K562 (cell line): ENCODE data around the gene OTX2. TPM values are rescaled to one million over a fixed set of nuclear protein-coding genes. Genes with fewer than 3 reads are reported as not detected.

ENCODE experiments used
- ATAC-seq: fragments of 200-7000 bp; cut with Tn5 transposase; 3 replicates; pipeline ENCODE4 v1.9.1; 2020; ENCODE audit warnings: moderate library complexity
- BruUV-seq: library from RNA; stranded (reverse); fragments of 400-500 nt; replicated peaks from 2 replicates; lab custom pipeline; 2021; lab: Mats Ljungman, UMichigan
- CTCF ChIA-PET: fragments of 300-600 bp; formaldehyde crosslinking; extraction: SDS; loops from one replicate; lab custom pipeline; 2021; ENCODE audit warnings: low intra/inter-chr PET ratio; lab: Yijun Ruan, JAX
- POLR2A ChIA-PET: fragments of 300-600, 350-650 bp; sonication (Branson Sonifier 250); formaldehyde crosslinking; extraction: SDS; loops from one replicate; lab custom pipeline; 2021; ENCODE audit warnings: antibody characterized with exemption, inconsistent platforms; lab: Yijun Ruan, JAX
- DNase-seq, 4 experiments: peaks; one replicate each; pipeline versions ENCODE4 v3.0.0 to v3.0.0-alpha.2; 2011 to 2018; ENCODE audit warnings: low spot score in 3 of 4, mixed read lengths in 3 of 4; ENCODE audit errors: extremely low read depth in 1 of 4
- FAIRE-seq: peaks from 2 replicates; lab custom pipeline; 2011; peaks lifted over from hg19 to GRCh38; lab: Jason Lieb, UNC
- H2AFZ ChIP-seq: 2 replicates; pipeline ENCODE4 v1.6.0; 2011; ENCODE audit warnings: low read depth, low read length, control low read depth, inconsistent platforms
- H3K27ac ChIP-seq: fragments of 200-600 bp; 3 replicates; pipeline ENCODE4 v1.8.0; 2011; ENCODE audit warnings: low read depth, mild to moderate bottlenecking, control low read depth, inconsistent platforms, low read length, moderate library complexity, mixed read lengths; ENCODE audit errors: extremely low read depth
- H3K27me3 ChIP-seq, 2 experiments: fragments of 300-600 bp in 1 of 2; 2 replicates in 1 of 2; 3 replicates in 1 of 2; pipeline versions ENCODE4 v1.6.0 to v1.8.0; 2011; ENCODE audit warnings: inconsistent platforms in 2 of 2, low read length in 2 of 2, mild to moderate bottlenecking in 1 of 2, mixed read lengths in 1 of 2, moderate library complexity in 1 of 2; ENCODE audit not compliant: control insufficient read depth in 2 of 2, insufficient read depth in 2 of 2
- H3K36me3 ChIP-seq: fragments of 300-600 bp; 3 replicates; pipeline ENCODE4 v1.8.0; 2011; ENCODE audit warnings: mild to moderate bottlenecking, low read length, inconsistent platforms; ENCODE audit not compliant: control insufficient read depth, insufficient read depth
- H3K4me1 ChIP-seq, 2 experiments: fragments of 200-600 bp in 1 of 2; replicated peaks in 1 of 2; 2 replicates in 1 of 2; 3 replicates in 1 of 2; pipeline versions ENCODE4 v1.5.1 to v1.8.0; 2011; ENCODE audit warnings: inconsistent platforms in 2 of 2, low read length in 2 of 2, mild to moderate bottlenecking in 1 of 2, mixed read lengths in 1 of 2, moderate library complexity in 1 of 2; ENCODE audit not compliant: control insufficient read depth in 2 of 2, insufficient read depth in 2 of 2
- H3K4me2 ChIP-seq: 2 replicates; pipeline ENCODE4 v1.6.1; 2011; ENCODE audit warnings: low read length, control low read depth, inconsistent platforms, mixed read lengths; ENCODE audit not compliant: insufficient read depth
- H3K4me3 ChIP-seq: fragments of 200-600 bp; sonication (generic), shearing (Covaris generic); 2 replicates; pipeline ENCODE4 v1.5.1; 2016; ENCODE audit warnings: control low read depth, inconsistent platforms
- H3K79me2 ChIP-seq: fragments of 200-600 bp; 3 replicates; pipeline ENCODE4 v1.8.0; 2011; ENCODE audit warnings: low read length, inconsistent platforms; ENCODE audit not compliant: control insufficient read depth, insufficient read depth
- H3K9ac ChIP-seq, 2 experiments: 2 replicates each; pipeline versions ENCODE4 v1.6.0 to v1.6.1; 2011; ENCODE audit warnings: low read depth in 2 of 2, low read length in 2 of 2, control low read depth in 1 of 2, inconsistent platforms in 1 of 2, mild to moderate bottlenecking in 1 of 2, mixed read lengths in 1 of 2; ENCODE audit not compliant: insufficient read depth in 1 of 2
- H3K9me1 ChIP-seq: one replicate; pipeline ENCODE4 v1.6.0; 2011; ENCODE audit warnings: inconsistent platforms, mild to moderate bottlenecking, low read length, moderate library complexity; ENCODE audit not compliant: control insufficient read depth, insufficient read depth
- H3K9me3 ChIP-seq: replicated peaks from 2 replicates; pipeline ENCODE4 v1.5.1; 2011; ENCODE audit warnings: low read depth, low read length, inconsistent platforms; ENCODE audit not compliant: control insufficient read depth, insufficient read depth
- H4K20me1 ChIP-seq: replicated peaks from 2 replicates; pipeline ENCODE4 v1.6.1; 2011; ENCODE audit warnings: low read length, inconsistent platforms, mixed read lengths; ENCODE audit not compliant: control insufficient read depth, insufficient read depth
- ARID3A ChIP-seq: IDR thresholded peaks from 2 replicates; pipeline ENCODE4 v1.6.1; 2012; ENCODE audit warnings: low read depth, low read length, improper control_type of control experiment, borderline replicate concordance
- ASH1L ChIP-seq: fragments of 450-650 bp; IDR thresholded peaks from 2 replicates; pipeline ENCODE4 v1.6.1; 2018; ENCODE audit warnings: borderline replicate concordance, mild to moderate bottlenecking, low read depth; ENCODE audit not compliant: partially characterized antibody
- CBX8 ChIP-seq: fragments of 200-600 bp; sonication (generic); IDR thresholded peaks from 2 replicates; pipeline ENCODE4 v1.6.1; 2012; ENCODE audit warnings: borderline replicate concordance, mixed run types, low read depth, mild to moderate bottlenecking, moderate library complexity, mixed read lengths, low read length, control low read depth, inconsistent platforms; ENCODE audit not compliant: poor library complexity, severe bottlenecking; ENCODE audit errors: extremely low read depth
- CGGBP1 ChIP-seq: fragments of 250-450 bp; sonication (Bioruptor Pico); IDR thresholded peaks from 2 replicates; pipeline ENCODE4 v1.9.0; 2021; ENCODE audit warnings: mild to moderate bottlenecking
- CREM ChIP-seq: IDR thresholded peaks from 2 replicates; pipeline ENCODE4 v1.6.1; 2014; ENCODE audit warnings: antibody characterized with exemption, low read depth
- DIDO1 ChIP-seq: fragments of 450-650 bp; IDR thresholded peaks from 2 replicates; pipeline ENCODE4 v1.6.1; 2016; ENCODE audit warnings: low read depth, missing biosample characterization, missing genetic modification characterization
- E2F4 ChIP-seq: sonication (generic); formaldehyde crosslinking; IDR thresholded peaks from 2 replicates; pipeline ENCODE4 v1.8.0; 2022; ENCODE audit warnings: mild to moderate bottlenecking, low read depth, missing genetic modification reagents
- FOS ChIP-seq: IDR thresholded peaks from 3 replicates; pipeline ENCODE4 v1.6.1; 2011; ENCODE audit not compliant: insufficient read length; ENCODE audit errors: extremely low read depth
- IFI16 ChIP-seq: fragments of 250-450 bp; sonication (Bioruptor Pico); IDR thresholded peaks from 2 replicates; pipeline ENCODE4 v2.1.2; 2022; ENCODE audit warnings: mild to moderate bottlenecking, inconsistent platforms
- PBX2 ChIP-seq, 2 experiments: IDR thresholded peaks in 1 of 2; conservative IDR thresholded peaks in 1 of 2; 2 replicates each; pipeline ENCODE4 v1.6.1; 2016; ENCODE audit warnings: low read depth in 2 of 2, mild to moderate bottlenecking in 1 of 2, missing compliant biosample characterization in 1 of 2, missing genetic modification characterization in 1 of 2, moderate library complexity in 1 of 2
- SIRT6 ChIP-seq: IDR thresholded peaks from one replicate; pipeline ENCODE4 v1.6.1; 2012; ENCODE audit warnings: low read depth, mild to moderate bottlenecking, control low read depth, inconsistent platforms, low read length, moderate library complexity
- SNRNP70 ChIP-seq: fragments of 200-400 bp; formaldehyde crosslinking; optimal IDR thresholded peaks from 2 replicates; pipeline ENCODE3; 2017; ENCODE audit warnings: low read depth, low read length
- TCF3 ChIP-seq: sonication (generic); formaldehyde crosslinking; IDR thresholded peaks from 2 replicates; pipeline ENCODE4 v1.4.0; 2020; ENCODE audit warnings: mild to moderate bottlenecking, missing genetic modification reagents
- ZNF354B ChIP-seq: fragments of 250-450 bp; sonication (Bioruptor Pico); IDR thresholded peaks from 2 replicates; pipeline ENCODE4 v1.4.0; 2020
- ZNF699 ChIP-seq: fragments of 250-450 bp; sonication (Bioruptor Pico); IDR thresholded peaks from 2 replicates; pipeline ENCODE4 v1.8.0; 2021; ENCODE audit warnings: mild to moderate bottlenecking, moderate library complexity; ENCODE audit not compliant: insufficient replicate concordance
- WGBS: fragments of 100-300 bp; shearing (Covaris generic); methylation state at CpG from one replicate; pipeline ENCODE4 v1.1.6; 2016; ENCODE audit warnings: low coverage, mixed read lengths; ENCODE audit not compliant: insufficient coverage; ENCODE audit errors: missing lambda C conversion rate; 5-methylcytosine and 5-hydroxymethylcytosine counted together
- in situ Hi-C: fragments of 300-500 bp; cut with MboI; formaldehyde crosslinking; loops from 4 replicates; pipeline ENCODE4 v1.15.0; 2018; ENCODE audit warnings: inconsistent platforms, mixed read lengths
- intact Hi-C: fragments of 100-400 bp; cut with micrococcal nuclease; formaldehyde crosslinking; loops from 2 replicates; pipeline ENCODE4 v1.14.2; 2022
- polyA plus RNA-seq, 8 experiments: library from polyadenylated mRNA; depleted of rRNA in 4 of 8; stranded (reverse) in 5 of 8; unstranded in 3 of 8; fragments of >200 nt; fragmentation: Nextera tagmentation in 2 of 8; fragmentation: Illumina TruSeq in 1 of 8; extraction: Ambion mirVana in 2 of 8; extraction: Trizol in 1 of 8; gene quantifications; 2 replicates each; pipeline versions ENCODE4 v1.2.1 to v1.2.3, GENCODE V29; 2011 to 2014; ENCODE audit warnings: inconsistent platforms in 1 of 8, missing spikeins in 1 of 8
- total RNA-seq, 7 experiments: library from RNA; depleted of rRNA in 6 of 7; stranded (reverse); fragments of >200 nt in 6 of 7; fragmentation: Illumina TruSeq in 2 of 7; extraction: Trizol in 2 of 7; gene quantifications; 2 replicates each; pipeline versions ENCODE4 v1.2.1 to v1.2.3, GENCODE V29; 2011 to 2021; ENCODE audit warnings: low replicate concordance in 1 of 7

OTX2 gene
- total and polyA plus RNA-seq, 9 of the 15 experiments (the other 6 are each of a cell fraction or from before 2014, with no cell fraction given) = not detected

GRCh38 chr14:56794088-56794556, 16.2 kb downstream of the OTX2 start:
- CTCF ChIA-PET = no interaction called here
- ATAC-seq (no peak), FAIRE-seq (no peak)
- Histone ChIP-seq H4K20me1 (no peaks in the 10 kb centered on the region), H3K27ac (no peak overlapping the region)
- WGBS = 4% methylated on average over 18 of the region's 33 CpGs
- TF ChIP-seq TCF3 (CRISPR knock-in tag) = no peak
- no peak for TF ChIP-seq ARID3A
- TF ChIP-seq IFI16 (CRISPR knock-in tag) = no peak
- no peak for TF ChIP-seq ZNF699 (CRISPR knock-in tag)
- TF ChIP-seq E2F4 (CRISPR knock-in tag) = no peak
- TF ChIP-seq CREM = no peak
- no peak for TF ChIP-seq CBX8
- TF ChIP-seq SIRT6 = no peak
- TF ChIP-seq CGGBP1 (CRISPR knock-in tag) = no peak
- no peak for TF ChIP-seq ZNF354B
- TF ChIP-seq FOS = no peak
- no peak for TF ChIP-seq DIDO1
- no peak for TF ChIP-seq SNRNP70
- TF ChIP-seq ASH1L = no peak
- no peak for TF ChIP-seq PBX2 (CRISPR knock-in tag; IDR thresholded peaks at IDR 0.05; ENCODE audit: low read depth)
- TF ChIP-seq PBX2 (tag; conservative IDR thresholded peaks at IDR 0.05; ENCODE audit: low read depth) = no peak
- TF ChIP-seq, all 486 proteins: peak for 0
- H2AFZ ChIP-seq = no peak overlapping the region
- H3K36me3 ChIP-seq = no peaks in the 10 kb centered on the region
- peaks cover 0 to 26% of the 10 kb centered on the region in 2 experiments; a peak in 2 of 5 replicates for H3K4me1 ChIP-seq
- H3K27me3 ChIP-seq = peaks cover 6 to 43% of the 10 kb centered on the region in 2 experiments; a peak in 4 of 5 replicates
- H3K9ac ChIP-seq = no peak overlapping the region
- BruUV-seq = no TSS peak
- intact Hi-C loops = no loop called here
- no peaks in the 10 kb centered on the region for H3K9me3 ChIP-seq
- no peak overlapping the region for H3K4me3 ChIP-seq
- in situ Hi-C loops = no loop called here
- POLR2A ChIA-PET = no interaction called here
- H3K79me2 ChIP-seq = no peaks in the 10 kb centered on the region
- no peaks in the 10 kb centered on the region for H3K9me1 ChIP-seq
- no peak for DNase-seq
- H3K4me2 ChIP-seq = no peak overlapping the region
